Measurements from ENCODE around the gene PEMT.

The PEMT gene

GRCh38 chr17:17570140-17570797, 21.2 kb downstream of the PEMT start:
- TF ChIP-seq CTCF (conservative IDR thresholded peaks at IDR 0.05; ENCODE audit: control insufficient read depth, insufficient read depth, low read depth, low read length), result peak; percentile 30
- no peak for DNase-seq (ENCODE audit: low read depth)
- no peak overlapping the region for H3K4me3 ChIP-seq (ENCODE audit: control insufficient read depth, low read depth, low read length)

GRCh38 chr17:17569691-17570090, 21.8 kb downstream of the PEMT start:
- no peak for DNase-seq (ENCODE audit: low read depth)
- TF ChIP-seq CTCF (conservative IDR thresholded peaks at IDR 0.05; ENCODE audit: control insufficient read depth, insufficient read depth, low read depth, low read length), result no peak
- no peak overlapping the region for H3K4me3 ChIP-seq (ENCODE audit: control insufficient read depth, low read depth, low read length)

DNA sequence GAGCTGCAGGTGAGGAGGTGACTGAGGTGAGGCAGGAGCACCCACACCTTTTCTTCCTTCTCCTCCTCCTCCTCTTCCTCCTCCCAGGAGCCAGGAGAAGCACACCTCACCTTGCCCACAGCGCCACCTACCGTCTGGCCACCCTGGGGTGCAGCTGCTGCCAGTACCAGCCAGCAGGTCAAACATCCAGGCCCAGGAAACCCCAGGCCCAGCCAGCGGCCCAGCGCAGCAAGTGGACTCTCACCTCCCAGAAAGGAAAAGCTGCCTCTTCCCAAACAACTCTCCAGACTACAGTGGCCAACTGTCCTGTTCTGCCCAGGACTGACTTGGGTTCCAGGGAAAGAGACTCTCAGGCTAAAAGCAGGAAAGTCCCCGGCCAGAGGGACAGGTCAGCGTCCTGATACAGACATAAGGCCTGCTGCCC, 22.7 kb downstream of the PEMT start:
- peak; percentile 72 for TF ChIP-seq CTCF (conservative IDR thresholded peaks at IDR 0.05; ENCODE audit: control insufficient read depth, insufficient read depth, low read depth, low read length)
- DNase-seq (ENCODE audit: low read depth), result peak; percentile 39
- H3K4me3 ChIP-seq (ENCODE audit: control insufficient read depth, low read depth, low read length), result no peak overlapping the region

DNA sequence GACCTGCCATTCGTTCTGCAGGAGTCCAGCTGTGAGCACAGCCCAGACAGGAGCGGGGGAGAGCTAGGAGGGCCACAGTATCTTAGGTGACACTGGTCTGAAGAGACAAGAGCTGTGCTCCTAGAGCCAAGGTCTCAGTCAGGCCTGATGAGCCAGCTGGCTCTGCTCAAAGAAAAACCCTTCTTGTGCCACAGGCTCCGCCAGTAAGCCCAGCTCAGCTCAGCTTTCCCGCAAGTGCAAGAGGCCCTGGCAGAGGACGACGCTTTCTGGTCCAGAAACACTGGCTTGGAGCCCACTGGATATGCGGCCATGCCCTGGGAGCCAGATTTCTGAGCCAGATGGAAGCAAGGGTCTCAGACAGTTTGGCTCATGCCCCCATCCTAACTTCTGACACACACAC, 23.9 kb downstream of the PEMT start:
- TF ChIP-seq CTCF (conservative IDR thresholded peaks at IDR 0.05; ENCODE audit: control insufficient read depth, insufficient read depth, low read depth, low read length), result no peak
- peak; percentile 32 for DNase-seq (ENCODE audit: low read depth)
- no peak overlapping the region for H3K4me3 ChIP-seq (ENCODE audit: control insufficient read depth, low read depth, low read length)

GRCh38 chr17:17566896-17567513, 24.5 kb downstream of the PEMT start:
- TF ChIP-seq CTCF (conservative IDR thresholded peaks at IDR 0.05; ENCODE audit: control insufficient read depth, insufficient read depth, low read depth, low read length), result no peak
- H3K4me3 ChIP-seq (ENCODE audit: control insufficient read depth, low read depth, low read length), result no peak overlapping the region
- DNase-seq (ENCODE audit: low read depth), result no peak

DNA sequence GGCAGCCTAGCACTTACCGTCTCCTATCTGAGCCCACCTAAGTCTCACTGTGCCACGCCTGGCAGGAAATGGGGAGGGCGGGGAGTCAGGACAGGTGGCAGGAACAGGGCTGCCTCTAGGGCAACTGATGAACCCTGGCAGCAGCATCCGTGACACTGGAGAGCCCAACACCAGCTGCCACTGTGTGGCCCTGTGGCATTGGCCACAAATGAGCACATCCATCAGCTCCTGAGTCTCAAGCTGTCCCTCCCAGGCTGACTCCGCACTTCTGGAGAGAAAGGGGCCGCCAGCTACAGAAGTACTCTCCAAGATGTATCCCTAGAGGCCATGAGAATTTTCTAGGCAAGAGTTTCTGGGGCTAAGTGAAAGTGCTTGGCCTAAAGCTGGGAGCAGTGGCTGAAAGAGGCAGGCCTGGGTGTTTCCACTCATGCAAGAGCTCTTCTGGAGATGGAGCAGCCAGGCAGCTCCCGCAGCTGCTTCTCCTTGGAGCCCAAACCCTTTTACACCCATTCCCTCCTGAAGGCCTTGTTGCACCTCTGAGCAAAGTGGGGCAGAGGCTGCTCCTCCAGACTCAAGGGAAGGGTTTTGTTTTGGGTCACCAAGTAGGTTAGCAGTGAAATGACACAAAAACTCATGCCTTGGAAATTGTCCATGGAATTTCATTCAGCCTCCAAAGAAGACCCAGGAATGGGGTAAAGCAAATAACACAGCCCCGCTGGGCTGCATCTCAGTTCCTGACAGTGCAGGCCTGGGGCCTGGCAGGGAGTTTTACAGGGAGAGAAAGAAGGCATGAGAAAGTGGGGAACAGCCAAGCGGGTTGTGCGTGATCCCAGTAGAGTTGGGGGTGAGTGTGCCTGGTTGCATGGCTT, 25.8 kb downstream of the PEMT start:
- TF ChIP-seq CTCF (conservative IDR thresholded peaks at IDR 0.05; ENCODE audit: control insufficient read depth, insufficient read depth, low read depth, low read length), result no peak
- no peak overlapping the region for H3K4me3 ChIP-seq (ENCODE audit: control insufficient read depth, low read depth, low read length)
- DNase-seq (ENCODE audit: low read depth), result peak; percentile 41
